NCI-H2107 treated with DMSO at 0.1 percent for 48 hours (cell line): ENCODE measurements around the gene GJB2.

Experiments used
- DNase-seq: peaks from one replicate; lab custom pipeline; 2025; ENCODE audit not compliant: unreplicated experiment; lab: John Stamatoyannopoulos, UW

Gene GJB2

DNA sequence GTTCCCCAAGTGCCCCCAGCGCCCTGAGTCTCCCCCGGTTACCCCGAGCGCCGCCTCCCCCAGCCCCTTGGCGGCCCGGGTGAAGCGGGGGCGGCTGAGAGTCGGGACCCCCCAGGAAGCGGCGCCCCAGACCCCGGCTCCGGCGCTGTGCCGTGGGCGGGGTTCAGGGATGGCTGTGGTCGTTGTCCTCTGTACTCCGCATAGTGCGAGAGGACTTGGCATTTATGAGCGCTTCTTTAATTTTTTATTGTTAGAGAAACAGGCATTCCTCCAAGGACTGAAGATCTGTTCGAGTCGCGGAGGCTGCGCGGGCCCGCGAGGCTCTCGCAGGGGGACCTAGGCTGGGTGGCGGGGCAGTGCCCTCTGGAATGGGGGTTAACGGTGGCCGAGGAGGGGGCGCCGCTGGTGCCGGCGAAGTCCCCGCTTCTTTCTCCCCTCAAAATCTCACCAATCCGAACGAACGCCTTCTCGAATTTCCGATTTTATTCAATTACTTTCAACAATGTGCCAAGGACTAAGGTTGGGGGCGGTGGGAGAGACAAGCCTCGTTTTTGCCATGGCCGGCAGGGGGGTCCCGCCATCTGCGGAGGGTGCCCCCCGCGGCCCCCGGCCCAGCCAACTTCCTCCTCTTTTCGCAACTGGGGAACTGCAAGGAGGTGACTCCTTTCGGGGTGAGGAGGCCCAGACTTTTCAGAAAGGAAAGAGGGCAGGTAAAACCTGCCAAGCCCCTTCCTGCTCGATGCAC lies 596 bp upstream of the GJB2 start:
- DNase-seq = no peak

DNA sequence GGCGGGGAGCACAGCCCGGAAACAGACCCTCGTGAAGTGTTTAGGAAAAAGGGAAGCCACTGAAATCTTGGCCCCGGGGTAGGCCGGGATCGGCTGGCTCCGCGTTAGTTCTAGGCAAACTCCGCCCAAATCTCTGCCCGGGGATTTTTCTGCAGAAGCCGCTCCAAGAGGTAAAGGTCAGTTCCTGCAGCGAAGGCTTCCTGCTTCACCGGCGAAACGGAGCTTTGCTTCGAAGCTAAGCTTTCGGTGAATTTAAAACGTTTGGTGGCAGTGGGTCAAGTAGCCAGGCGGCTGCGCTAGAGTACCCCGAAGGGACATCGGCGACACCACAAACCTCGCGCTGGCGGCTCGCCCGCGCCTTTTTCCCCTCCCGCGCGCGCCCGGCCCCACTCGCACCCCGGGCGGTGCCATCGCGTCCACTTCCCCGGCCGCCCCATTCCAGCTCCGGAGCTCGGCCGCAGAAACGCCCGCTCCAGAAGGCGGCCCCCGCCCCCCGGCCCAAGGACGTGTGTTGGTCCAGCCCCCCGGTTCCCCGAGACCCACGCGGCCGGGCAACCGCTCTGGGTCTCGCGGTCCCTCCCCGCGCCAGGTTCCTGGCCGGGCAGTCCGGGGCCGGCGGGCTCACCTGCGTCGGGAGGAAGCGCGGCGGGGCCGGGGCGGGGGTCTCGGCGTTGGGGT lies 441 bp downstream of the GJB2 start:
- DNase-seq = no peak

DNA sequence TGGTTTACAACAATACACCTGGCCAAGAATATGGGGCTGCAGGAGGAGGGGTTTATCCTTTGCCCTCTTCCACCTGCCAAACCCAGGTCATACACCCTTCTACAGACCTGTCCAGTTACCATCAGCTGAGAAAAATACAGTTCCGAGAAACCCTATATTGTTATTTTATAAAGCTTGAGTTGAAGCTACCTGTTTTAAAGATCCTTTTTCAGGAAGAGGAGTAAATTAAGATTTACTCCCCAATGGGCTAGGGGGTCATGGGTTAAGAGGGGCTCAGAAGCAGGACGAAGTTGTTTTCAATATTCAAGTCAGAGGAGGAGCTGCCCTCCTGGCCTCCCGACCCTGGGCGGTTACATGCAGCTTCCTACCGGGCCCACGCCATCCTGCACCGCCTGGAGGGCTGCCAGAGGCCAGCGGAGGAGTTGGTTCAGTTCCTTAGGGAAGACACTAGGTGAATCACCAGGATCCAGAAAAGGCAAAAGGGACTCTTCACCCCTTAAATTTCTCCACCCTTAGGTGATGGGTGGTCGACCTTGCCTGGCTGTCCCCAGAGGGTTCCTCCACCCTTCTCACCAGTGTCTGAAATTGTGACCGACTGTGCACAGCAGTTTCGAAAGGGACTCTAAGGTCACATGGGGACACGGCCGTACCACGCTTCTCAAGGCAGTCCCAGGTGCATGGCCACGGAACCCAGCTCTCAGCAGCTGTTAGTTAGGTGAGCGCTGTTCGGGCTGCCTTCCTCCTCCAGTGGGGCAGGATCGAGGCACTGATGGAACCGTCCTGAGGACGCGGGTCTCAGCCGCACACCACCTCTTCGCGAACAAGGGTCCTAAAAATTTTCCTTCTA lies 1.2 kb downstream of the GJB2 start:
- DNase-seq = no peak

DNA sequence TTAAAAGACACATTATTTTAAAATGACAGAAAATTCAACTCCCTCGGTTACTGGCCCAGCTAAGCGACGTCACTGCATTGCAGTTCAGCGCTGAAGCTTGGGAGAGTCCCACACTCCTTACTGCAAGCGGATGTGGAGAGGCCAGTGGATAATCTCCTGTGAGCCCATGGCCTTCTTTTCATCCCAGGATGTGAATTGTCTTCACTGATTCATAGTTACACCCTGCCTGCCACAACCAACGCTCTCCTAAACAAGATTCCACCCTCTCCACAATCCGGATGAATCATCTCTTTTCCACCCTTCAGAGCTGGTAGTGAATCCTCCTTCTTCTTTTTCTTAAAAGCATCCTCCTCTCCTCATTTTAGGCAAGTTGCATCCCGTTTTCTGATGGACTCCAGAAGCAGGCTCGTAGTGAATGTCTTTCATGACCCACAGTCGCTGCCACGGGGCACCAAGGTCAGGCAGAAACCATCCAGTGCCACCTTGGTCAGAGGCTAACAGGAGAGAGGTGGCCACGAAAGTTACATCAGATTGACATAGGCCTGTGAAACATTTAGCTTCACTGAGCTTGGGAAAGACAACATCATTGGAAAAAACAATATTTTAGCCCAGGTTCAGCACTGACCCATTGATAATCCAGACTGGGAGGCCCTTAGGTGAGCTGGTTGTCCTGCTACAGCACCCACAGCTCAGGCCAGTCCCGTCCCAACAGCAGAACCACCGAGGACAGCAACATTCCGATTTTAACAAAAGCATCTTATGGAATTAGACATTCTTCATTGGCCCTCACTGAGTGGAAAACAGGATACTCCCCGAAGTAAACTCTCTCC lies 2.0 kb downstream of the GJB2 start:
- no peak for DNase-seq

DNA sequence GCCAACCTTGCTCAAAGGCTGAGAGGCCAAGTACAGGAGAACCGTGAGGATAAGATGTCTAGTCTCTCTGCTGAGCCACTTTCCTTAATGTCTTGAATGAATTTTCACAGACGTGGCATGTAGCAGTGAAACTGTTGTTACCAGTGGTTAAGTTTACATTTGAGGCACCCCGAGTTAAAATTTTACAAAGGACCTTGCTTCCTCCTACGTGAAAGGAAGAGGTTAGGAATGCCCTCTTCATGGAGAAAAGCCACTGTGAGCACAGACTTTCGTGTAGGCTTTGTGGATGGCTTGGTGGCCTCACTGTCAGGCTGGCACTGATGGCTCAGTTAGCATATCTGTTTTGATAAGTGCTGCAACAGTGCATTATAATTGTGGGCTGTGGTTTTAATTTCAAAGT lies 2.7 kb downstream of the GJB2 start:
- DNase-seq = no peak

DNA sequence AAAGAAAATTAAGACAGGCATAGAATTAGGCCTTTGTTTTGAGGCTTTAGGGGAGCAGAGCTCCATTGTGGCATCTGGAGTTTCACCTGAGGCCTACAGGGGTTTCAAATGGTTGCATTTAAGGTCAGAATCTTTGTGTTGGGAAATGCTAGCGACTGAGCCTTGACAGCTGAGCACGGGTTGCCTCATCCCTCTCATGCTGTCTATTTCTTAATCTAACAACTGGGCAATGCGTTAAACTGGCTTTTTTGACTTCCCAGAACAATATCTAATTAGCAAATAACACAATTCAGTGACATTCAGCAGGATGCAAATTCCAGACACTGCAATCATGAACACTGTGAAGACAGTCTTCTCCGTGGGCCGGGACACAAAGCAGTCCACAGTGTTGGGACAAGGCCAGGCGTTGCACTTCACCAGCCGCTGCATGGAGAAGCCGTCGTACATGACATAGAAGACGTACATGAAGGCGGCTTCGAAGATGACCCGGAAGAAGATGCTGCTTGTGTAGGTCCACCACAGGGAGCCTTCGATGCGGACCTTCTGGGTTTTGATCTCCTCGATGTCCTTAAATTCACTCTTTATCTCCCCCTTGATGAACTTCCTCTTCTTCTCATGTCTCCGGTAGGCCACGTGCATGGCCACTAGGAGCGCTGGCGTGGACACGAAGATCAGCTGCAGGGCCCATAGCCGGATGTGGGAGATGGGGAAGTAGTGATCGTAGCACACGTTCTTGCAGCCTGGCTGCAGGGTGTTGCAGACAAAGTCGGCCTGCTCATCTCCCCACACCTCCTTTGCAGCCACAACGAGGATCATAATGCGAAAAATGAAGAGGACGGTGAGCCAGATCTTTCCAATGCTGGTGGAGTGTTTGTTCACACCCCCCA lies 3.8 kb downstream of the GJB2 start:
- no peak for DNase-seq

DNA sequence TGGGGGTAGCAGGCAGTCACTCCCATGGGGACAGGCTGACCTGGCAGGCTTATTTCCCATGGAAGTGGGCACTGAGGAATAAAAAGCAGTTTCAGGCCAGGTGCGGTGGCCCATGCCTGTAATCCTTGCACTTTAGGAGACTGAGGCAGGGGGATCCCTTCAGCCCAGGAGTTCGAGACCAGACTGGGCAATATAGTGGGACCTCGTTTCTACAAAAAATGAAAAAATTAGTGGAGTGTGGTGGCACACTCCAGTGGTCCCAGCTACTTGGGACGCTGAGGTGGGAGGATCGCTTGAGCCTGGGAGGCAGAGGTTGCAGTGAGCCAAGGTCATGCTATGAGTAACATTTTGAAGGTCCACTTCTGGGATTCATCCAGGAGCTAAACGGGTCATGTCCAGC lies 6.0 kb downstream of the GJB2 start:
- no peak for DNase-seq

DNA sequence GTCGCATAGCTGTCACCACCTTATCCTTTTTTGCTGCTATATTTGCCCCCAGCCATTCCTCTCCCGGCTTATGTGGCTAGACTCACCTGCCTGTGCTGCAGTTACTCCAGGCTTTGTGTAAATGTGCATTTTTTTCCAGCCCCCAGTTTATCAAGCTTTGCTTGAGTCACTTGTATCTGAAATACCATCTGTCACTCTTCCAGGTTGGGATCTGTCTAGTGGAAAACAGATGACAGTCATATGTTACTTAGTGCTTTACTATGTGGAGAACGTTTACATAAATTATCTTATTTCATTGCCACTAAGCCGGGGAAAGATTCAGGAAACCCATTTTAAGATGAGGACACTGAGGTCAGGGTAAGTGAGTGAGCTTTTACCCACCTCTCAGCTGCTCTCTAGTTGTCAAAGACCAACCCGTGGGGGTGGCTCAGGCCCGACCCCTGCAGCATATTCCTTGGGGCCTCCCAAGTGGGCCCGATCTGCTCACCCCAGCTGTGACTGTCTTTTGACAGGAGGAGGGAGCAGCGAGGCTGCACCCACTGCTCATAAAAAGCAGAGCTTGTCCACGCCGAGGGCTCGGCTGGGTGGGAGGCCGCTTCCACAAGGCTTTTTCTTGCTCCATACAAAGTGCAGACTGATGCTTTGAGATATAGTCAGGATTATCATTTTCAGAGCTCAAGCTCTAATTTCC lies 7.2 kb downstream of the GJB2 start:
- DNase-seq = no peak

DNA sequence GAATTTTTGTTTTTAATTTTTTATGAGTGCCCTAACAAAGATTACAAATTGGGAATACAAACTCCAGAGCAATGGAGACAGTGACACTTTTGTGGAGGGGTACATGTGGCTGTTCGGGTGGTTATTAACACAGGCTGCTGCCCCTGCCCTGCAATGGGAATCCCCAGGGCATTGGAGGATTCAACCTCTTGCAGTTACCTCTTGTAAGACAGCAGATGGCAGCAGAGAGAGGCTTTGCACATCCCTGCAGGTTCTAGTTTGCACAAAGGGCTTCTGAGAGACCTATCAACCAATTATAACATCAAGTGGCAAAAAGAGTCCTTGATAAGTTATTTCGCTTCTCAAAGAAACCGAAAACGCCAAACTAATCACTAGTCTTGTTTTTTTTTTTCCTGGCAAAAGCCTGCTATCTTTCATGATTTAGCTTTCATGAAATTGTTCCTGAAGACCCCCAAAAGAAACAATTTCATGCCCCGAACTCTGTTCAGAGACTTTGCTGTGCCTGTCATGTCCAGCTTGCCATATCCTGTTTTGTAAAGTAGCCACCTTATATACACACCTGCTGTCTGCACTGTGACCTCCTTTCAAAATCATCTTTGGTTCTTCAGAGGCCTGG lies 10.4 kb downstream of the GJB2 start:
- DNase-seq = peak; percentile 59

DNA sequence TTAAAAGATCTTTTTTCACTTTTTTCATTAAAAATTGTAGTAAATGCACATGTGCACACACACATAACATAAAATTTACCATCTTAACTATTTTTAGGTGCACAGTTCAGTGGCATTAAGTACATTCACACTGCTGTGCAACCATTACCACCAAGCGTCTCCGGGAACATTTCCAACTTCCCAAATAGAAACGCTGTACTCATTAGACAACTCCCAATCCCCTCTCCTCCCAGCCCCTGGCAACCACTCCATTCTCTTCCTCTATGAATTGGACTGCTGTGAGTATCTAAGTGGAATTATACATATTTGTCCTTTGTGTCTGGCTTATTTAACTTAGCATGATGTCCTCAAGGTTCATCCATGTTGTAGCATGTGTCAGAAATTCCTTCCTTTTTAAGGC lies 11.6 kb downstream of the GJB2 start:
- no peak for DNase-seq

DNA sequence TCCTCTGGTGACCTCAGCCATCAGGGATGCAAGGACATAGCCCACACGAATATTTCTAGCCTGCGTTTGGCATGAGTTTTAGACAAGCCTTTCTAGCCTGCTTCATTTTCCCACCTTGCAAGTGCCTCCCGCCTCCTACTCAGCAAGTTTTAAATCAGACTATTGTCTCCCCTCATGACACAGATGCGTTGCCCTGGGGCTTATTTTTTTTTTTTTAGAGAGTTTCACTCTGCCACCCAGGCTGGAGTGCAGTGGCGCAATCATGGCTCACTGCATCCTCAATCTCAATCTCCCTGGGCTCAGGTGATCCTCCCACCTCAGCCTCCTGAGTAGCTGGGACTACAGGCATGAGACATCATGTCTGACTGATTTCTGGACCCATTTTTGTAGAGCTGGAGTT lies 14.6 kb downstream of the GJB2 start:
- no peak for DNase-seq

DNA sequence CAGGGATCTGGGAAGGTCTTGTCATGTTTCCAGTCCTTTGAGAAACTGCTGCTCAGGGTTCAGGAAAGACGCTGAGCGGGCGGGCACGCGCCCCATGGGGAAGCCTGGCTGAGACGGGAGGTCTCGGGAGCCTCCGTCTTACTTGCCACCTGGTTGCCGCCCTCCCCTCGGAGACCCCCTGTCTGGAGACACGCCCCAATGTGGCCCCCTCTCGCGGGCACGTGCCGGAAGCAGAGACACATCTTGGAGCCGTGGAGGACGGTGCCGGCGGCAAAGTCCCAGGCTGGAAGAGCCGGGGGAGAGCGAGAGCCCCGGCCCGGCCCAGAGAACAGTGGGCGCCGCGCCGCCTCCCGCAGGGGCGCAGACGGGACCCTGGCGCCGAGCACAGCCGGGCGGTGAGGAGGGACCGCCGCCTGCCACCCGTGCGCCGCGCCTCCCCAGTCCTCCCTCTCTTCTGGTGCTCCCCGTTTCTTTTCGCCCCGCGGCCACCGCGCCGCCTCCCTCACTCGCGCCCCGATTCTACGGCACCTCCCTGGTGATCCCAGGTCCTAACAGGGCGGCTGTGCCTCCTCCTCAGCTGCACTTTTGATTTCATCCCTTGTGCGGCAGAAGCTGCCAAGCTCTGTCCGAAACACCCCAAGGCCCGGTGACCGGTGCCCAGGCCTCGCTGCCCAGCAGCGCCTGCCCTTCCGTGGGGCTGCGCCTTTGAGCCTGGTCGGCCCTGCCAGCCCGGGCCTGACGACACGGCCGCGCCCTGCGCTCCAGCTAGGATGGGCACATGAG lies 15.5 kb downstream of the GJB2 start:
- DNase-seq = no peak

DNA sequence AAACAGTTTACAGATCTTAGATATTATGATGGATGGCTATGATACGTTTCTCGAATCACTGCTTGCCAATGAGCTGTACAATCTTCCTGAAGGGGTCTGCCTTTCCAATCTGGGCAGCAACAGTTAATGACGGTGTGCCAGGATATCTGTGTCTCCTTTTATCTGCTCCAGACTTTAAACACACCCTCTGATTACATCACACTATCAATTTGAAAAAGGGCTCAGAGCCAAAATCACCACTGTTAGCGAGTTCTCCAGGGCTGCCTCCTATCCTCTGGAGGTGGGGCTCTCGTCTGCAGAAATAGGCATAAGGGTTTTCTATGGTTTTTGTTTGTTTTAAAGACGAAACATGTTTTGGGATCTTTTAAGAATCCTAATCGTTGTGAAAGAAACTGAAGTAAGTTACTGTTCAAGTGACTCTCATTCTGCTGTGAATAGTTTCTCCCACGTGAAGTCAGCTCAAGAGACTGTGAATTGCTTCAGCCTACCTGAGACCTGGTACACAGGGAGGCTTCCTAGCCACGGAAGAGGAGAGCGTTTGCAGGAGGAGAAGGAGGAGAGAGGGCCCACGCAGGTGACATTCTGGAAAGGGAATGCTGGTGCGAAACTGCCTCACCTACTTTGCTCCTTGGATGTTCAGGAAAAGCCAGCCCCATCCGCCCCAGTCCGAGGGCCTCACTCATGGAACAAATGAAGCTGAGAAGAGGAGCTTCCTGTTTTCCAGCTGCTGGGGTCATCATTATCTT lies 16.7 kb downstream of the GJB2 start:
- no peak for DNase-seq

DNA sequence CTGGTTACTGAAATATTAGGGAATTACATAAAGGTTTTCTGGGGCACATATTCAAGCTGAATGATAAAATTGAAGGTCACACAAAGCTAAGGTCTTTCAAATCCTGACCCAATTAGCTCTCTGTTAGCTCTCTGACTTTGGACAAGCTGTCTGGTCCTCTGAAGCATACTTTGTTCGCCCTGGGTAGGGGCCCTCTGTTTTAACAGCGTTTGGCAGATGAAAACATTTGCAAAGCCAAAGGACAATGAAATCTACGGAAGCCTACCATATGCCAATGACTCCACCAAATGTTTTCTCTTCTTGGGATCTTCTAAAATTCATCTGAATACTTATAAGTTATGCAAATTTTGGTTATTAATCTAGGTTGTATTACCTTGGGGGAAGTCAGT lies 17.3 kb downstream of the GJB2 start:
- no peak for DNase-seq

DNA sequence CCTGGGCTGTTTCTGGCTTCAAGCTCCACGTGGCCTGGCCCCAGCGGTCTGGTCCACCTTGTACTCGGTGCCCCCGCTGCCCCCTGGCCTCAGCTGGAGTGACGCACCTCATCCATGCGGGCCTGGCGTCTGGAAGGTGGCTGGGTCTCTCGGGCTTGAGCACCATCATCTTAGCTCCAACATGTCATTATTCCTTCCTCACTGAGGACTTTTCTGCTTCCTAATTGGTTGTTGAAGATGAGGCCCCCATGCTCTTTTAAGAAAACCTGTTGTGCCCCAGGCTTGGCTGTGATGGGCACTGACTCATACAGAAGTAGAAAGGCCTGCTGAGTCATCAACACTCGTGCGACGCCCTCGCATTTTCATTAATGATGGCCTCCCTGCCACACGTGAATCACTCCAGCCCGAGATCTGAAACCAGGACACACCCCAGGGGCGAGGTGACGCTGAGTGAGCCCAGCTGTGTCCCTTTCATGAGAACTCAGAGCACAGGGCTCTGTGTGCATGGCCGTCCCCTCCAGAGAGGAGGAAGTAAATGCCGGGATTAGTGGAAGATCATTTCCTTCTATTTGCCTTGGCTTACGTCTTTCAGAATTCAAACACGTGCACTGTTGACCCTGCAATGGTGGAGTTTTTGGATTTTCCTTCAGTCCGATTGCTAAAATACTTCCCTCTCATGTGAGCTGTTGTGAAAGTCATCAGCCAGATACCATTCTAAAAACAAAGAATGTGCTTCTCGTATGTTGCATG lies 17.9 kb downstream of the GJB2 start:
- DNase-seq = no peak

DNA sequence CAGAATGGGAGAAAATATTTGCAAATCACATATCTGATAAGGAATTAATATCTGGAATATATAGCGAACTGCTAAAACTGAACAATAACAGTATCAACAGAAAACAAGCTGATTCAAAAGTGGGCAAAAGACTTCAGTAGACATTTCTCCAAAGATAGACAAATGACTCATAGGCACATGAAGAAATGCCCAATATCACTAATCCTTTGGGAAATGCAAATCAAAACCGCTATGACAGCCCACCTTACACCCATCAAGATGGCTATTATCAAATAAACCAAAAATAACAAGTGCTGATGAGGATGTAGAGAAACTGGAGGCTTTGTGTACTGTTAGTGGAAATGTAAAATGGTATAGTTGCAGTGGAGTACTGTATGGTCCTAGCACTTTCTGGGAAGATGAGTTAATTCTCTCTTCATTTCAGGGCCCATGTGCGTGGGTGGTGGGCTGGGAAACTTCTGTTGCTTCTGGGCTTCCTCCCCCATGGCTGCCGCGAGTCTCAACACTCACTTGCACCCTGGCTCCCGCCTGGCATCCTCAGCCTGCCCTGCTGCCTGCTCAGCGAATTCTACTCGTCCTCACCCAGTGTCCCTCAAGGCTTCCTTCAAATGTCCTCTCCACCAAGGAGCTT lies 19.5 kb downstream of the GJB2 start:
- DNase-seq = no peak
